Uterus (tissue), 4 donors: ENCODE results near the gene CNR1. TPM values are rescaled to one million over a fixed set of nuclear protein-coding genes. Genes with fewer than 3 reads are reported as not detected.

Source experiments
- DNase-seq, 2 donors: peaks; one replicate each; pipeline ENCODE4 v3.0.0-alpha.2; 2019 to 2020
- H3K27ac ChIP-seq, 2 donors: fragments of 200-600 bp; sonication (generic); 1 replicate in 1 of 2; 2 replicates in 1 of 2; pipeline ENCODE4 v1.5.1; 2016 to 2018
- H3K27me3 ChIP-seq, 2 donors: fragments of 200-600 bp; sonication (generic); one replicate each; pipeline ENCODE4 v1.5.1; 2018 to 2019; ENCODE audit warnings: control low read depth in 1 of 2
- H3K36me3 ChIP-seq, 2 donors: fragments of 200-600 bp; sonication (generic); one replicate each; pipeline ENCODE4 v1.5.1; 2019; ENCODE audit warnings: control low read depth in 1 of 2
- H3K4me1 ChIP-seq, 2 donors: fragments of 200-600 bp; sonication (generic); one replicate each; pipeline ENCODE4 v1.5.1; 2018 to 2019; ENCODE audit warnings: control low read depth in 1 of 2
- H3K4me3 ChIP-seq, 2 donors: fragments of 200-600 bp; sonication (generic); 1 replicate in 1 of 2; 2 replicates in 1 of 2; pipeline ENCODE4 v1.5.1; 2018 to 2019; ENCODE audit warnings: mild to moderate bottlenecking in 1 of 2
- H3K9me3 ChIP-seq, 2 donors: fragments of 200-600 bp; sonication (generic); one replicate each; pipeline ENCODE4 v1.5.1; 2019; ENCODE audit warnings: control low read depth in 1 of 2
- CTCF ChIP-seq, 4 experiments: fragments of 200-600 bp in 2 of 4; fragments of 450-650 bp in 2 of 4; sonication (generic) in 2 of 4; IDR thresholded peaks; one replicate each; pipeline ENCODE4 v1.5.1; 2016 to 2019; ENCODE audit warnings: antibody characterized with exemption in 4 of 4, mild to moderate bottlenecking in 2 of 4, moderate library complexity in 1 of 4
- POLR2A ChIP-seq, 2 donors: fragments of 450-650 bp; IDR thresholded peaks; one replicate each; pipeline ENCODE4 v1.6.1; 2016; ENCODE audit warnings: antibody characterized with exemption in 2 of 2, mild to moderate bottlenecking in 1 of 2, moderate library complexity in 1 of 2
- intact Hi-C: fragments of 100-400 bp; cut with DNase I; formaldehyde crosslinking; loops from one replicate; pipeline ENCODE4 v1.15.1; 2023; ENCODE audit warnings: low total_unique reads
- total RNA-seq, 4 donors: library from RNA; depleted of rRNA in 3 of 4; stranded (reverse); fragments of >200 nt in 3 of 4; gene quantifications; one replicate each; pipeline versions ENCODE4 v1.1.0 to v1.2.4, GENCODE V29; 2014 to 2023
- donor health status: DM: yes; HTN: yes; CAD: no.

The CNR1 gene
- total RNA-seq, 4 donors from 2014 or later: 1.4 to 11.0 (median 7.3) TPM

- H3K9me3 ChIP-seq: no peaks in the 10 kb centered on the region
- no peaks in the 10 kb centered on the region for H3K36me3 ChIP-seq
- no peak for DNase-seq
- H3K27ac ChIP-seq: no peak overlapping the region
- no peak for TF ChIP-seq CTCF (IDR thresholded peaks at IDR 0.05)
- no peak for TF ChIP-seq POLR2A (IDR thresholded peaks at IDR 0.05)
- intact Hi-C loops: no loop called here
- no peaks in the 10 kb centered on the region for H3K27me3 ChIP-seq
- H3K4me1 ChIP-seq: no peaks in the 10 kb centered on the region
- no peak overlapping the region for H3K4me3 ChIP-seq
Observed at GRCh38 chr6:88120635-88121034, 45.5 kb downstream of the CNR1 start.

- no peak overlapping the region for H3K27ac ChIP-seq
- no peak for DNase-seq
- TF ChIP-seq CTCF (IDR thresholded peaks at IDR 0.05): no peak
- TF ChIP-seq POLR2A (IDR thresholded peaks at IDR 0.05): no peak
- no peaks in the 10 kb centered on the region for H3K27me3 ChIP-seq
- H3K9me3 ChIP-seq: no peaks in the 10 kb centered on the region
- no peaks in the 10 kb centered on the region for H3K4me1 ChIP-seq
- no peak overlapping the region for H3K4me3 ChIP-seq
- no peaks in the 10 kb centered on the region for H3K36me3 ChIP-seq
- intact Hi-C loops: no loop called here
Observed at GRCh38 chr6:88119769-88120168, 46.4 kb downstream of the CNR1 start.

DNA sequence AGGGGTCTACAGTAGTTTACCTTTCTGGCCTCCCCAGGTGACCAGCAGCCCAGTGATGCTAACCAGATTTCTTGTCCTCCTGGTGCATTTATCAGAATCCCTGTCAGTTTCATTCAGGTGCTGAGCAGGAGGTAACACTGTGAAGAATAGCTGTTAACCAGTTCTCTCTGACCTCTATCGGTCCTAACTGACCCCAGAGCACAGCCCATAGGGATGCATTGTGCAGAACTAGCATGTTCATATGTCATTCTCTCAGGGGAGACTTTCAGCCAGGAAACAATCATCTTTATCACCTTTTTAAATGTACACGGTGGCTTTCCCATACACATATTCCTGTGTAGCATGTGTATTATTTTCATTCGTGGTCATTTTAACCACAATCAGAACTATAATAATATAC is 49.9 kb downstream of the CNR1 start:
- no peak overlapping the region for H3K4me3 ChIP-seq
- TF ChIP-seq CTCF (IDR thresholded peaks at IDR 0.05) (no peak), POLR2A (IDR thresholded peaks at IDR 0.05) (no peak)
- no peaks in the 10 kb centered on the region for H3K4me1 ChIP-seq
- no peaks in the 10 kb centered on the region for H3K27me3 ChIP-seq
- DNase-seq: no peak
- no peaks in the 10 kb centered on the region for H3K9me3 ChIP-seq
- no peaks in the 10 kb centered on the region for H3K36me3 ChIP-seq
- no peak overlapping the region for H3K27ac ChIP-seq
- intact Hi-C loops: no loop called here

DNA sequence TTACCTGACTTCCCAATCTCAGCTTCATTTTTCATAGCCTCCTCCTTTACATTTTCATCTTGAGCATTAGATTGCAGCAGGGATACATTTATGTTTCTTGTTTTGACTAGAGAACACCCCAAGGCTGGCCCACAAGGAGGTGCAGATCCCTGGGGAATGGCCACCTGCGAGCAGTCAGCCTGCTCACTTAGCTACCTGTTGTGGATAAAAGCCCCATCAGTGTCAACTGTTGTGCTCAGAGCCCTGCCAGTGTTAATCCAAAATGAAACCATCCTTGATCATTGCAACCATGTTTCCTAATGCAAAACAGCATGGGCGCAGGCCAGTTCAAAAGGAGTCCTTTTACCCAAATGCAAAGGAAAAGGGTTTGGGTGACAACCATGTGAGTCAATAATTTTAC is 50.8 kb downstream of the CNR1 start:
- TF ChIP-seq POLR2A (IDR thresholded peaks at IDR 0.05): no peak
- TF ChIP-seq CTCF (IDR thresholded peaks at IDR 0.05): no peak
- Histone ChIP-seq H3K27ac (no peak overlapping the region), H3K36me3 (no peaks in the 10 kb centered on the region), H3K27me3 (no peaks in the 10 kb centered on the region), H3K4me1 (no peaks in the 10 kb centered on the region), H3K4me3 (no peak overlapping the region), H3K9me3 (no peaks in the 10 kb centered on the region)
- intact Hi-C loops: no loop called here
- no peak for DNase-seq

DNA sequence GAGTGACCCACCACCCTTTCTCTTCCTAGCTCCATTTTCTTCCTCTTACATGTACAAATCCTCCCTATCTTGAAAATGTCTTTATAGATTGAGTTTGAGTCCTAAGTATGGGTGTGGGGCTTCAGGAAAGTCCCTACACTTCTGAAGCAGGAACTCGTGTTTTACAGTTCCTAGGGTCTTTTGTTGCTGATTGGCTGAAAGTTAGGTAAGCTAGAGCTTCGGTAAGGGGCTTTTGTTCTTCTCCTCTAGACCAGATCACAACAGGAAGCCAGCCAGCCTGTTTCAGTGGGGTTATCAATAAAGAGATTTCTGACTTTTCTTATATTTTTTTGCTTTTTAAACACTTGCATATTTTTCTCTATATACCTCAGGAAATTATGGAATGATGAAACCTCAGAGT is 51.3 kb downstream of the CNR1 start:
- Histone ChIP-seq H3K9me3 (no peaks in the 10 kb centered on the region), H3K36me3 (no peaks in the 10 kb centered on the region), H3K27me3 (no peaks in the 10 kb centered on the region), H3K4me3 (no peak overlapping the region), H3K4me1 (no peaks in the 10 kb centered on the region), H3K27ac (no peak overlapping the region)
- intact Hi-C loops: no loop called here
- DNase-seq: no peak
- TF ChIP-seq POLR2A (IDR thresholded peaks at IDR 0.05): no peak
- TF ChIP-seq CTCF (IDR thresholded peaks at IDR 0.05): no peak
